DMS53 (cell line): ENCODE results near the gene EHMT1.
"Not testable (repeated sequence)": the region's sequence is repeated elsewhere in the genome, so short reads cannot be mapped to it uniquely, and the experiment has no call there.

Source experiments
- DNase-seq: peaks from one replicate; lab custom pipeline; 2025; lab: John Stamatoyannopoulos, UW

The EHMT1 gene

DNA sequence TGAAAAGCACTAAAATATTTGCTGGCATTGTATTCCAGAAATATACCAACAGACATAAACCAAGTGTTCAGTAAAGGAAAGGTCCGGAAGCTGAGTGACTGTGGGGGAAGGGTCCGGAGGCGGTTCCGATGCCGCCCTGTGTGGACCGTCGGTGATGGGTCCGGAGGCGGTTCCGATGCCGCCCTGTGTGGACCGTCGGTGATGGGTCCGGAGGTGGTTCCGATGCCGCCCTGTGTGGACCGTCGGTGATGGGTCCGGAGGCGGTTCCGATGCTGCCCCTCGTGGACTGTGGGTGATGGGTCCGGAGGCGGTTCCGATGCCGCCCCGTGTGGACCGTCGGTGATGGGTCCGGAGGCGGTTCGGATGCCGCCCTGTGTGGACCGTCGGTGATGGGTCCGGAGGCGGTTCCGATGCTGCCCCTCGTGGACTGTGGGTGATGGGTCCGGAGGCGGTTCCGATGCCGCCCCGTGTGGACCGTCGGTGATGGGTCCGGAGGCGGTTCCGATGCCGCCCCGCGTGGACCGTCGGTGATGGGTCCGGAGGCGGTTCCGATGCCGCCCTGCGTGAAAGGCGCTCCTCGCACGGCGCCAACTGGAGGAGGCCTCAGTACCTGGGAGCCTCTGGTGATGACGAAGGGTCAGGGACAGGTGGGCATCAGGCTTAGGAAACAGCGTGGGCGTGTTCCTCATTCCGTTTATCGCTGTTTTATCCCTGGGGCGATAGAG, 191.1 kb downstream of the EHMT1 start:
- DNase-seq: not testable (repeated sequence)

GRCh38 chr9:137811283-137811870, 192.6 kb downstream of the EHMT1 start:
- DNase-seq: no peak

GRCh38 chr9:137812356-137813023, 193.7 kb downstream of the EHMT1 start:
- DNase-seq: no peak

- no peak for DNase-seq
Measured at GRCh38 chr9:137813167-137813566, 194.4 kb downstream of the EHMT1 start.

DNA sequence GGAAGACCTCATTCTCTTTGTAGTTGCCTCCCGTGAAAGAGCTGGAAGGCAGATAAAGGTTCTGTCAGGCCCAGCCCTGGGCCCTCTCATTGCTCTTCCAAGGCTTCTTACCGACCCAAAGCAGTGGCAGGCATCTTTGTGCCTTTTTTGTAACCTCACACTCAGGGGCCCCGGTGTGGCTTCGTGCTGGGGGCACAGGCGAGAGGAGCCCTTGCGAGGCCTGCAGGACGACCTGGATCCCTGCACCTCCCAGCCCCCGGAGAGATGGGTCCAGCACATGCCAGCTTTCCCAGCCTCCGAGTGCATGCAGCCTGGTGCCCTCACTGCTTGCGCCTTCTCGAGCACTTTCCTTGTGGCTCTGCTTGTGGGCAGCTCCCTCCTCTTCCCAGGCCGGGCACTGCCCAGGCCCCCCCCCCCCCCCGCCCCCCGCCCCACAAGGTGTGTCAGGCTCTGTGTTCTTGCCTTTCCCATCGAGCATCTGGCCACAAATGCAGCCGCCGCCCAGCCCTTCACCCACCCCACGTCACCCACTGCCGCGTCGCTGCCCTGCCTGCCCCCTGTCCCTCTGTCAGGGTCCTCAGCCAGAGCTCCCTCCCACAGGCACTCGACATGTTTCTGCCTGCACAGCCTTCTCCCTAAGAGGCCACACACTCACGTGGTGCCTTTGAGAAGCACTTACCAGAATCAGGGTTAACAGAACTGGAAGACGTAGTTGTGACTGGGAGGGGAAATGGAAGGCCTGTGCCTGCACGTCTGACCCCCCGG, 195.0 kb downstream of the EHMT1 start:
- no peak for DNase-seq

DNA sequence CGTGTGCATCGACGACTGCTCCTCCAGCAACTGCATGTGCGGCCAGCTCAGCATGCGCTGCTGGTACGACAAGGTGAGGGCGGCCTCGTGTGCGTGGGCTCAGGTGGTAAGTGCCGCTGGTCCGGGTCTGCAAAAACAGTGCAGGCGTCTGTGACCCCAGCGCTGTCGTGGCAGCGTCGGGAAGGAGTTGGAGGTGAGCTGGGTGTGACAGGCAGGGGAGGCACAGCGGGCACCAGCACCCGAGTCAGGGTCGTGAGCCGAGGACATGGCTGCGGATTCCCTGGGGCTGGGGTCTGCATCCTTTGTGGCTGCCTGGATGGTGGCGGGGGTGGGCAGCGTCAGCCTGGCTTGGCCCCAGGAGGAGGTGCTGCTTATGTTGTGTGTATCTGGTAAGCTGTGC, 195.6 kb downstream of the EHMT1 start:
- DNase-seq: no peak

DNA sequence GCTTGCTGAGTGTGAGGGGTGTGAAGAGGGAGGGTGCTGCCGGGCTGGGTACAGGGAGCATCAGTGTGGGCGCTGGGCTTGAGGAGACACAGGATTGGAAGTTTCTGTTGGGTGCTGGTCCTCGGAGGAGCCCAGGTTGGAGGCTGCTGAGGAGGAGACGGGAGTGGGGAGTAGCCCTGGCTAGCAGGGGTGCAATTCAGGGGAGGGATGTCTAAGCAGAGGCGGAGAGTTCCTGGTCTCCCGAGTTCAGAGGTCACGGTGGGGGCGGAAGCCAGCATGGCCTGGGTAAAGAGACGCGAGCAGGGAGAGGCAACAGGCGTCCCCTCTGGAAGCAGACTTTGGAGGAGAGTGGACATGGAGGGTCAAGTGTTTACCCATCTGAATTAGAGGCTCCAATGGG, 196.0 kb downstream of the EHMT1 start:
- DNase-seq: no peak

DNA sequence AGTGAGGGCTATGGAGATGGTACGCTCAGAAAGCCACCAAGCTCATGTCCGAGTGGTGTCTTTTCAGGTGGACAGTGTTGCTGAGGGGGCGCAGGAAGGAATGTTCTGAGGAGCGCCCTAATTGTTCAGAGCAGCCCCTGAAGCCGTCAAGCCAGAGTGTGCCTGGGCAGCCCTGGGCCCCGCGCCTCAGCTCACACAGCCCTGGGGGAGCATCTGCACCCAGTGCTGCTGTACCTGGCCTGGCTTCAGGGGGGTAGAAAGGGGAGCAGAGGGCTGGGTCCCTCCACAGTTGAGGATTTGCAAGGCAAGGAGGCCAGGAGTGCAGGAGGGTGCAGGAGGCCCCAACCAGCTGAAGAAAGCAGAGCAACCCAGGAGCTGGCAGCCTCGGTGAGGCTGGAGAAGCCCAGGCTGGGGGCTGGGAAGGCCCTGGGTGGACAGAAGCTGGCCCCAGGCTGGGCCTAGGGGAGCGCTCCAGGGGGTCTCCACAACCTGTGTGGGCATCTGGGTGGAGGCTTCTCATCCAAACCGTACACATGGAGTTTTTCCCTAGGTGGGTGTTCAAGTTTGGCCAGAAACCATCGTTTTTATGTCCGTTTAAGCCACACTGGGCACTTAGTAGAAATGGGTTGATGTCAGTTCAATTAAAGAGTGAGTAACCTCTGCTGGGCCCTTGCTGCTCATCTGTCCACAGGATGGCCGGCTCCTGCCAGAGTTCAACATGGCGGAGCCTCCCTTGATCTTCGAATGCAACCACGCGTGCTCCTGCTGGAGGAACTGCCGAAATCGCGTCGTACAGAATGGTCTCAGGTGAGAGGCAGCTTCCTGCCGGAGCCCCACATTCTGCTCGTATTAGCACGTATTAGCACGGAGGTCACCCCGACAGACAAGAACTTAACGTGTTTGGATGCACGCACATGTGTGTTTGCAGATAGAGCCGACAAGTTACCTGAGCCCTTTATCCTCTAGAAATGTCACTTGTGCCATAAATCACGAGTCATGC, 196.8 kb downstream of the EHMT1 start:
- DNase-seq: no peak

DNA sequence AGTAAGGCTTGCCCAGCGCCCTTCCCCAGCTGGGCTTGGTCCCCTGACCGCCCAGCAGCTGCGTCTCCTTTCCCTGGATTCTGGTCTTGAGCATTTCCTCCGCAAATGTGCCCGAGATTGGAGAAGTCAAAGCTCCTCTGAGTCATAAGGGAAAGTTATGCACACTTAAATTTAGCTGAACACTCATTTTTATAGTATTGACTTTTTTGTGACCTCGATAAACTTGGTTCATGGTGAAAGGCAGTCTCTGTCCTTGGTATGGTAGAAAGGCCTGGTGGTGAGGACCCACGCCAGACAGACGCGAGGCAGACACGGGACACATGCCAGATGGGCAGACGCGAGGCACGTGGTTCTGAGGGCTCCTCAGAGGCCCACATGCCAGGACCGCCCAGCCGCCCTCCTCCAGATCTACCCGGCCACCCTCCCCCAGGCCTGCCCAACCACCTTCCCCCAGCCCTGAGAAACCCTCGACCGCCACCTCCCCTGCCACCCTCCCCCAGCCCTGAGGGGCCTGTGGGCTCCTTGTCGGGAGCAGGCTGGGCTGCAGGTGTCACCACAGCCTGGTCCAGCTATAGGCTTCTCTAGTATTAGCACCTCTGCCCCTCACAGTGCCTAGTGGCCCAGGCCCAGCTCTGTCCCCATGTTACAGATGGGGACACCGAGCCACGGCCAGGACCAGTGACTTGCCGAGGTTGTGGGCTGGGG, 197.9 kb downstream of the EHMT1 start:
- DNase-seq: no peak

DNA sequence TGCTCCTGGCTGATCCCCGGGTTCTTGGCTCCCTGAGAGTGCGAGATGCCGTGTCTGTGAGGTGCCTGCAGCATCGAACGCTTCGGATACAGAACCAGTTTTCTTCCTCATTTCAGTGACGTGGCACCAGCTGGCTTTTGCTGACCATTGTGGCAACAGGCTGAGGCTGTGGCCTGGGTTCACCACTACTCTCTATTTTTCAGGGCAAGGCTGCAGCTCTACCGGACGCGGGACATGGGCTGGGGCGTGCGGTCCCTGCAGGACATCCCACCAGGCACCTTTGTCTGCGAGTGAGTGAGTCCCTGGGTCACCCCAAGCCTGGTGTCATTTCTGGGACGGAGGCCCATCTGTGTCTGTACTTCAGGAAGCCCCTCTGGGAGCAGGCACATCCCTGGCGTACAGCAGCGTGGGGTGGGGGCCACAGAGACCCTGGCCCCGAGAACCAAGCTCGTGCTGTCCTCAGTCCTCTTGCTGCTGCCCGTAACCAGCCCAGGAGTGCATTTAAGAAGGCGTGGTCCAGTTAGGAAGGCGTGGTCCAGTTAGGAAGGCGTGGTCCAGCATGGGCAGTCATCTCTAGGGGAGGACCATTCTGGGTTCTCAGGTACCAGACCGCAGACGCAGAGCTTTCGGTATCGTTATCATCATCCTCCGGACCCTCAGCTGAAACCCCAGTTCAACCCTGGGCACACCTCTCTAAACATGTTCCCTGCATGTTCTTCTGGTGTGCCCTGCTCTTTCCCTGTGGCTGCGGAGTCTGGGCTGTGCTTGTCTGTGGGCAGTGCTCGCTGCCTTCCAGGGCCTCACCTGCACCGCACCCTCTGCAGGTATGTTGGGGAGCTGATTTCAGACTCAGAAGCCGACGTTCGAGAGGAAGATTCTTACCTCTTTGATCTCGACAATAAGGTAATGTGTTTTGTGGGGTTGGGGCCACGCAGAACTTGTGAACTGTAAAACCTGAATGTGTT, 198.7 kb downstream of the EHMT1 start:
- DNase-seq: no peak

- no peak for DNase-seq
Measured at GRCh38 chr9:137818286-137818685, 199.5 kb downstream of the EHMT1 start.

GRCh38 chr9:137820161-137820855, 201.5 kb downstream of the EHMT1 start:
- DNase-seq: no peak

- no peak for DNase-seq
Measured at GRCh38 chr9:137823986-137824771, 205.4 kb downstream of the EHMT1 start.

DNA sequence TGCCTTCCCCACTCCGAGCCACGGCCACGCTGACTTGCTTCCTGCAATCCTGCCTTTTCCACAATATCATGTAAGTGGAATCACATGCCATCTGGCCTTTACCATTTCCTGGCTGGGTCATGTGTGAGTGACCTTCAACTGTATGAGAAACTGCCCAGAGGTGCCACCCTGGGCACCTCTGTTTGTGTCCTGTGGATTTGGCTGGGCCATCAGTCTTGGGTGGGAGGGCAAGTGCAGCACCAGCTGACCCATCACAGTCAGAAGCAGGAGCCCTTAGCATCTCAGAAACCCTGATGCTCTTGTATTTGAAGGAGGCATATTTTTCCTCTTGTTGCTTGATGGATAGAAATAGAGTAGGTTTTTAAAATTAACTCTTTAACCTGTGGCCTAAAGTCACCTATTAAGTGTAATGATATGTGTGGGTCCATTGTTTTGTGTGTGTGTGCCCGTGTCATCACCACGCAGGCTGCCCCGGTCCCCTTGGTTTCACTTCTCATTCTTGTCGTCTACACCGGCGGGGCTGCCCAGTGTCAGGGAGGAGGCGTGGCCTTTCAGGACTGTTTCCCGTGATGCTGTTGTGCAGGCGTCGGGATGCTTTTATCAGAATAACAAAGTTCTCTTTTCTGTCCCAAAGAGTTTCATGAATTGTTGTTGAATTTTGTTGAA, 206.7 kb downstream of the EHMT1 start:
- no peak for DNase-seq

GRCh38 chr9:137827908-137828526, 209.2 kb downstream of the EHMT1 start:
- no peak for DNase-seq

DNA sequence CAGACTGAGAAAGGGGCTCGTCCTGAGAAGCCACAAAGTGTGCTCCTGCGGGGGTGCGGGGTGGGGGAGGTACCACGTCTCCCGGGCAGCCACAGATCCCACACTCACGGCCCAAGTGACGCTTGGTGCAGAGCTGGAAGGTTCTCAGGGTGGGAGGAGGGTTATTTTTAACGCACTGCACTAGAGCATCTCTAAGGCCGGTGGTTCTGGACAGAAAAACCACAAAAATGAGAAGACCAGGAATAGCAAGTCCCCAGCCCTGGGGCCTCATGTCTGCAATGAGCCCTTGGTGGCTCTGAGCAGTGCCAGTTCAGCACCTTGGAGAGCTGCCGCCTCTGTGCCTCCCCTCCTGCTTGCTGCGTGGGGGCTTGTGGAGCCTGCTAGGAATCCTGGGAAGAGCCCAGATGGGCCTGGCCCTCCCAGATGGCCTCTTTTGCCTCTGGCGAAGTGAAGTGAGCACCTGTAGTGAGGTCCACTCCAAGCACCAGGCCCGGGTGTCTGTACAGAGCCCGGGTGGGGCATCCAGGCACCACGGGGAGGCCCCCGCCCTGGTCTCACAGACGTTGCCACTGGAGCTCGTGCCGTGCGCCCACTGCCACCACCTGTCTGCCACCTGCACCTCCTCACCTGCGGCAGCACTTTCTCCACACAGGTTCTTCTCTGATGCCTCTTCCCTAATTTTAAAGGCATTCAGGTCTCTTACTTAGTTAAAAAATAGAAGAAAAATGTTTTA, 209.9 kb downstream of the EHMT1 start:
- DNase-seq: no peak
